Endothelial cell of umbilical vein (primary cell): ENCODE measurements around the gene FILIP1L. TPM values are rescaled to one million over a fixed set of nuclear protein-coding genes. Genes with fewer than 3 reads are reported as not detected.

Experiments
- BruUV-seq: library from RNA; stranded (reverse); fragments of 400-500 nt; replicated peaks from 2 replicates; lab custom pipeline; 2021; lab: Mats Ljungman, UMichigan
- CTCF ChIA-PET: fragments of 300-600, 350-600 bp; sonication (Branson Sonifier 250); formaldehyde crosslinking; loops from one replicate; lab custom pipeline; 2021; ENCODE audit warnings: antibody characterized with exemption, inconsistent platforms; lab: Charles Lee
- POLR2A ChIA-PET: fragments of 300-600, 350-600 bp; sonication (Branson Sonifier 250); formaldehyde crosslinking; loops from one replicate; lab custom pipeline; 2021; ENCODE audit warnings: antibody characterized with exemption, inconsistent platforms; lab: Charles Lee
- DNase-seq: peaks from one replicate; pipeline ENCODE4 v3.0.0-alpha.2; 2011; ENCODE audit warnings: low read depth, low spot score
- FAIRE-seq: peaks from 2 replicates; lab custom pipeline; 2011; peaks lifted over from hg19 to GRCh38; lab: Jason Lieb, UNC
- H2AFZ ChIP-seq: 2 replicates; pipeline ENCODE4 v1.6.0; 2012; ENCODE audit warnings: low read depth, low read length, control low read depth, inconsistent platforms
- H3K27ac ChIP-seq: 2 replicates; pipeline ENCODE4 v1.5.1; 2011; ENCODE audit warnings: low read depth, mild to moderate bottlenecking, control low read depth, low read length, moderate library complexity; ENCODE audit not compliant: insufficient read depth
- H3K27me3 ChIP-seq, 2 experiments: 2 replicates each; pipeline versions ENCODE4 v1.6.0 to v1.6.1; 2011; ENCODE audit warnings: low read length in 2 of 2, mixed read lengths in 1 of 2; ENCODE audit not compliant: control insufficient read depth in 2 of 2, insufficient read depth in 2 of 2
- H3K36me3 ChIP-seq, 2 experiments: 2 replicates in 1 of 2; 3 replicates in 1 of 2; pipeline ENCODE4 v1.5.1; 2011; ENCODE audit warnings: low read length in 2 of 2, mild to moderate bottlenecking in 1 of 2, moderate library complexity in 1 of 2; ENCODE audit not compliant: control insufficient read depth in 2 of 2, insufficient read depth in 2 of 2; ENCODE audit errors: extremely low read depth in 1 of 2
- H3K4me1 ChIP-seq: 3 replicates; pipeline ENCODE4 v1.5.1; 2011; ENCODE audit warnings: mild to moderate bottlenecking, low read length; ENCODE audit not compliant: control insufficient read depth, insufficient read depth; ENCODE audit errors: extremely low read depth
- H3K4me2 ChIP-seq: 2 replicates; pipeline ENCODE4 v1.6.1; 2011; ENCODE audit warnings: low read length, control low read depth, mixed read lengths; ENCODE audit not compliant: insufficient read depth
- H3K4me3 ChIP-seq, 3 experiments: fragments of 200-600 bp in 1 of 3; sonication (generic), shearing (Covaris generic) in 1 of 3; replicated peaks in 1 of 3; 2 replicates each; pipeline ENCODE4 v1.5.1; 2011 to 2016; ENCODE audit warnings: control low read depth in 3 of 3, low read length in 3 of 3, mild to moderate bottlenecking in 2 of 3, inconsistent platforms in 1 of 3, low read depth in 1 of 3, moderate library complexity in 1 of 3; ENCODE audit not compliant: insufficient read depth in 1 of 3
- H3K79me2 ChIP-seq: 2 replicates; pipeline ENCODE4 v1.6.0; 2012; ENCODE audit warnings: low read length, inconsistent platforms; ENCODE audit not compliant: control insufficient read depth, insufficient read depth
- H3K9ac ChIP-seq: replicated peaks from 2 replicates; pipeline ENCODE3; 2011; ENCODE audit warnings: low read length, control low read depth; ENCODE audit not compliant: insufficient read depth; ENCODE audit errors: extremely low read depth
- H3K9me1 ChIP-seq: replicated peaks from 3 replicates; pipeline ENCODE4 v1.6.0; 2011; ENCODE audit warnings: mild to moderate bottlenecking, low read length; ENCODE audit not compliant: control insufficient read depth, insufficient read depth; ENCODE audit errors: extremely low read depth
- H3K9me3 ChIP-seq: replicated peaks from 2 replicates; pipeline ENCODE4 v1.5.1; 2012; ENCODE audit warnings: low read length, inconsistent platforms; ENCODE audit not compliant: control insufficient read depth, insufficient read depth
- H4K20me1 ChIP-seq: replicated peaks from 2 replicates; pipeline ENCODE3; 2011; ENCODE audit warnings: mild to moderate bottlenecking, low read length; ENCODE audit not compliant: control insufficient read depth, insufficient read depth; ENCODE audit errors: extremely low read depth
- CTCF ChIP-seq, 2 donors: IDR thresholded peaks; 1 replicate in 1 of 2; 2 replicates in 1 of 2; pipeline ENCODE4 v1.5.1; 2011; ENCODE audit warnings: low read length in 2 of 2, mild to moderate bottlenecking in 2 of 2, moderate library complexity in 2 of 2, control low read depth in 1 of 2, inconsistent platforms in 1 of 2, low read depth in 1 of 2; ENCODE audit not compliant: insufficient read depth in 1 of 2; ENCODE audit errors: extremely low read depth in 1 of 2
- EZH2 ChIP-seq: IDR thresholded peaks from 2 replicates; pipeline ENCODE4 v1.6.1; 2012; ENCODE audit warnings: borderline replicate concordance, low read depth, mild to moderate bottlenecking, moderate library complexity, low read length, inconsistent platforms; ENCODE audit not compliant: severe bottlenecking
- JUN ChIP-seq: IDR thresholded peaks from 2 replicates; pipeline ENCODE4 v1.6.1; 2011; ENCODE audit warnings: borderline replicate concordance, low read depth; ENCODE audit not compliant: insufficient read length, insufficient read depth
- MAX ChIP-seq: IDR thresholded peaks from 2 replicates; pipeline ENCODE4 v1.6.1; 2011; ENCODE audit not compliant: insufficient read depth, insufficient read length
- MYC ChIP-seq: IDR thresholded peaks from one replicate; pipeline ENCODE4 v1.6.1; 2011; ENCODE audit warnings: mild to moderate bottlenecking, low read depth, low read length
- POLR2A ChIP-seq: IDR thresholded peaks from 2 replicates; pipeline ENCODE4 v1.6.1; 2012; ENCODE audit warnings: low read depth, mild to moderate bottlenecking, control low read depth, low read length
- dilution Hi-C: fragments of 300-500 bp; cut with MboI; formaldehyde crosslinking; loops from one replicate; pipeline ENCODE4 v1.15.0; 2019; ENCODE audit warnings: low sequenced_read_pairs; ENCODE audit not compliant: extremely low pct_ligation_motif_present
- intact Hi-C: fragments of 100-400 bp; cut with micrococcal nuclease; formaldehyde crosslinking; loops from one replicate; pipeline ENCODE4 v1.10.0; 2022
- polyA plus RNA-seq, 4 experiments: library from polyadenylated mRNA; depleted of rRNA in 3 of 4; stranded (reverse) in 3 of 4; unstranded in 1 of 4; fragments of >200 nt; gene quantifications; 2 replicates each; pipeline versions ENCODE4 v1.2.1 to v1.2.3, GENCODE V29; 2011 to 2012; ENCODE audit warnings: missing spikeins in 1 of 4
- total RNA-seq: library from RNA; stranded (reverse); gene quantifications from 2 replicates; pipeline ENCODE4 v1.2.3, GENCODE V29; 2021

The FILIP1L gene
- total and polyA plus RNA-seq, 2 donors (not counting 3 experiments of a cell fraction or from before 2014, with no cell fraction given), result 26.0 to 29.9 TPM

GRCh38 chr3:100010087-100010417 lies 104.2 kb downstream of the FILIP1L start:
- no peak for TF ChIP-seq MYC
- no peak for TF ChIP-seq EZH2
- TF ChIP-seq MAX, result no peak
- no peak for TF ChIP-seq JUN
- no peak for TF ChIP-seq POLR2A
- no peak for TF ChIP-seq CTCF (IDR thresholded peaks at IDR 0.05; ENCODE audit: extremely low read depth in 1 of 2, insufficient read depth in 1 of 2, low read depth in 1 of 2, low read length in 2 of 2)
- peak overlapping the region; percentile 37 for H3K4me2 ChIP-seq
- no peak overlapping the region for H3K4me3 ChIP-seq
- DNase-seq (no peak), FAIRE-seq (no peak)
- H3K27me3 ChIP-seq, result no peaks in the 10 kb centered on the region
- H4K20me1 ChIP-seq, result no peaks in the 10 kb centered on the region
- H3K9me3 ChIP-seq, result no peaks in the 10 kb centered on the region
- intact Hi-C loops (no loop called here), dilution Hi-C loops (no loop called here)
- no peaks in the 10 kb centered on the region for H3K36me3 ChIP-seq
- H3K4me1 ChIP-seq, result peaks cover 52% of the 10 kb centered on the region
- H3K9ac ChIP-seq, result no peak overlapping the region
- TSS peak; percentile 32 for BruUV-seq
- H3K79me2 ChIP-seq, result no peaks in the 10 kb centered on the region
- ChIA-PET POLR2A (interaction anchor here (0.7 kb wide), 1 partner anchor 244 kb away, joined by 4 read pairs; no protein-coding TSS in a partner anchor), CTCF (interaction anchor here (0.8 to 1.0 kb wide), 2 partner anchors 208 to 244 kb away, joined by 3 to 5 read pairs; no protein-coding TSS in a partner anchor)
- peak overlapping the region; percentile 53 for H3K27ac ChIP-seq
- no peak overlapping the region for H2AFZ ChIP-seq
- no peaks in the 10 kb centered on the region for H3K9me1 ChIP-seq
